A549 (cell line): ENCODE data around the gene ULK2. TPM values are rescaled to one million over a fixed set of nuclear protein-coding genes. Genes with fewer than 3 reads are reported as not detected.

Experiments used
- ATAC-seq, 2 experiments: fragments of 200-7000 bp in 1 of 2; fragments of >200 bp in 1 of 2; cut with Nextera tagmentation in 1 of 2; cut with Tn5 transposase in 1 of 2; 3 replicates each; pipeline versions ENCODE4 v1.8.0 to v1.9.1; 2018 to 2020; ENCODE audit warnings: mild to moderate bottlenecking in 1 of 2, moderate library complexity in 1 of 2
- CTCF ChIA-PET: fragments of 300-600 bp; sonication (Branson Sonifier 250); formaldehyde crosslinking; extraction: SDS; loops from one replicate; lab custom pipeline; 2021; ENCODE audit warnings: antibody characterized with exemption, inconsistent platforms; lab: Yijun Ruan, JAX
- POLR2A ChIA-PET: fragments of 350-600 bp; formaldehyde crosslinking; extraction: SDS; loops from one replicate; lab custom pipeline; 2021; ENCODE audit warnings: antibody characterized with exemption, inconsistent platforms; lab: Yijun Ruan, JAX
- DNase-seq, 2 experiments: peaks; one replicate each; pipeline versions ENCODE4 v3.0.0 to v3.0.0-alpha.2; 2011 to 2016; ENCODE audit warnings: low read depth in 1 of 2, low spot score in 1 of 2
- FAIRE-seq: peaks from 2 replicates; lab custom pipeline; 2011; peaks lifted over from hg19 to GRCh38; lab: Jason Lieb, UNC
- H3K27ac ChIP-seq, 2 experiments: fragments of >200 bp; sonication (Bioruptor Twin); formaldehyde crosslinking; 3 replicates each; pipeline ENCODE4 v1.5.1; 2016 to 2017
- H3K4me1 ChIP-seq: fragments of >200 bp; sonication (Bioruptor Twin); formaldehyde crosslinking; 3 replicates; pipeline ENCODE4 v1.6.1; 2016
- H3K4me2 ChIP-seq: fragments of >200 bp; sonication (Bioruptor Twin); formaldehyde crosslinking; 3 replicates; pipeline ENCODE4 v1.6.1; 2016
- H3K4me3 ChIP-seq: fragments of >200 bp; sonication (Bioruptor Twin); formaldehyde crosslinking; 3 replicates; pipeline ENCODE4 v1.5.1; 2016
- H3K9me3 ChIP-seq: fragments of >200 bp; sonication (Bioruptor Twin); formaldehyde crosslinking; 3 replicates; pipeline ENCODE4 v1.6.1; 2016
- CEBPB ChIP-seq, 2 experiments: fragments of >200 bp in 1 of 2; sonication (Bioruptor Twin) in 1 of 2; formaldehyde crosslinking in 1 of 2; IDR thresholded peaks; 2 replicates each; pipeline ENCODE4 v1.6.1; 2012 to 2016
- ESRRA ChIP-seq: fragments of 150-350 bp; IDR thresholded peaks from 2 replicates; pipeline ENCODE4 v1.6.1; 2014; ENCODE audit warnings: mild to moderate bottlenecking, low read length, borderline replicate concordance
- FOSB ChIP-seq: fragments of 250-450 bp; sonication (Bioruptor Pico); IDR thresholded peaks from 2 replicates; pipeline ENCODE4 v1.5.0; 2020; ENCODE audit warnings: mild to moderate bottlenecking, moderate library complexity
- GATA3 ChIP-seq: IDR thresholded peaks from 2 replicates; pipeline ENCODE4 v1.6.1; 2012; ENCODE audit warnings: borderline replicate concordance
- KDM1A ChIP-seq: fragments of 200-600 bp; sonication (generic); IDR thresholded peaks from 2 replicates; pipeline ENCODE4 v1.6.1; 2016; ENCODE audit warnings: low read depth, mild to moderate bottlenecking
- NR3C1 ChIP-seq: fragments of >200 bp; sonication (Bioruptor Twin); formaldehyde crosslinking; IDR thresholded peaks from 3 replicates; pipeline ENCODE4 v1.6.1; 2017
- PHF8 ChIP-seq: fragments of 200-600 bp; sonication (generic); IDR thresholded peaks from 2 replicates; pipeline ENCODE4 v1.6.1; 2016; ENCODE audit warnings: low read depth, mild to moderate bottlenecking, antibody characterized with exemption, moderate library complexity, borderline replicate concordance
- POLR2A ChIP-seq: IDR thresholded peaks from 2 replicates; pipeline ENCODE4 v1.6.1; 2012; ENCODE audit warnings: mild to moderate bottlenecking, low read length
- SMC3 ChIP-seq: fragments of >200 bp; sonication (Bioruptor Twin); formaldehyde crosslinking; IDR thresholded peaks from 3 replicates; pipeline ENCODE4 v1.6.1; 2018; ENCODE audit warnings: inconsistent platforms
- SREBF2 ChIP-seq: fragments of 450-650 bp; IDR thresholded peaks from 2 replicates; pipeline ENCODE4 v1.6.1; 2014; ENCODE audit warnings: mild to moderate bottlenecking, moderate library complexity
- TP53 ChIP-seq: fragments of 250-450 bp; sonication (Bioruptor Pico); IDR thresholded peaks from 2 replicates; pipeline ENCODE4 v1.5.0; 2021; ENCODE audit warnings: mild to moderate bottlenecking, moderate library complexity
- WGBS: methylation state at CpG from one replicate; pipeline ENCODE4 v1.1.6; 2017; ENCODE audit errors: missing lambda C conversion rate; 5-methylcytosine and 5-hydroxymethylcytosine counted together
- polyA plus RNA-seq, 4 experiments: library from polyadenylated mRNA; depleted of rRNA in 3 of 4; stranded (reverse); fragments of >200 nt; fragmentation: RNase III in 1 of 4; extraction: RNeasy Plus Mini Kit Qiagen cat#74134 plus additional on column Dnase treatment in 1 of 4; gene quantifications; 2 replicates in 3 of 4; 3 replicates in 1 of 4; pipeline ENCODE4 v1.2.3, GENCODE V29; 2011 to 2017
- TF ChIP-seq, protein P1 (sequence below): fragments of 250-450 bp; sonication (Bioruptor Pico); IDR thresholded peaks from 2 replicates; pipeline ENCODE4 v1.5.0; 2021; ENCODE audit warnings: mild to moderate bottlenecking, moderate library complexity, borderline replicate concordance
- TF ChIP-seq, protein P2 (sequence below): fragments of 200-600 bp; sonication (generic); IDR thresholded peaks from 2 replicates; pipeline ENCODE4 v1.6.1; 2016; ENCODE audit warnings: antibody characterized with exemption, mild to moderate bottlenecking, moderate library complexity
- TF ChIP-seq, protein P3 (sequence below): IDR thresholded peaks from 2 replicates; pipeline ENCODE4 v1.6.1; 2012; ENCODE audit warnings: low read depth, borderline replicate concordance

The ULK2 gene
- polyA plus RNA-seq, 2 of the 4 experiments (the other 2 are of a cell fraction), result 14.4 to 40.9 TPM

DNA sequence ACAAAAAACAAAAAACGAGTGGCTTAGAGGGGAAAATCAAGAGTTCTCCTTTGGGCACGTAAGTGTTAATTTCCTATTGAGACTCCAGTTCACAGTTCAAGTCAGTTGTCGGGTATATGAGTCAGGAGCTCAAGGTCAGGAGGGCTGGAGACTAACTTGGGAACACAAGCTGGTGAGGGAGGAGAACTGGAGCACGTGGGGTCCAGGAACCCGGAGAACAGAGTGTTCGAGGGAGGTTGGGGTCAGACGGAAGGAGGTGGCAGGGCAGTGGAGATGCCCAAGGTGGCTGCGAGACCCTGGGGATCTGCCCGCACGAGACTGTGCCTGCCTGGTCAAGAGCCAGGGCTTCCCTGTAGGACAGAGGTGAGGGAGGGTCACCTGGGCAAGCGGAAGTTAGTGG lies 131.7 kb downstream of the ULK2 start:
- ATAC-seq (no peak), FAIRE-seq (no peak), DNase-seq (no peak)
- Histone ChIP-seq H3K4me3 (no peak overlapping the region), H3K4me1 (peaks cover 53% of the 10 kb centered on the region), H3K4me2 (0 out of 3 replicates have a peak overlapping the region, but pooled peaks have one; percentile 13), H3K9me3 (no peaks in the 10 kb centered on the region), H3K27ac (peak overlapping the region; percentile 38 to 64; a peak in 5 of 6 replicates)
- WGBS, result 61% methylated on average over 11 of the region's 11 CpGs
- ChIA-PET CTCF (interaction anchor here (0.8 to 11.1 kb wide), 6 partner anchors 9 to 30 kb away, joined by 3 to 115 read pairs (median 5); partner anchors contain the start of gene ALDH3A1), POLR2A (interaction anchor here (4.8 kb wide), 1 partner anchor 9 kb away, joined by 18 read pairs; no protein-coding TSS in a partner anchor)
- no peak for TF ChIP-seq CEBPB (IDR thresholded peaks at IDR 0.05)
- no peak for TF ChIP-seq NR3C1
- TF ChIP-seq ESRRA, result no peak
- no peak for TF ChIP-seq TP53 (CRISPR knock-in tag)
- no peak for TF ChIP-seq FOSB (CRISPR knock-in tag)
- no peak for TF ChIP-seq KDM1A
- no peak for TF ChIP-seq SMC3
- TF ChIP-seq, protein P1, sequence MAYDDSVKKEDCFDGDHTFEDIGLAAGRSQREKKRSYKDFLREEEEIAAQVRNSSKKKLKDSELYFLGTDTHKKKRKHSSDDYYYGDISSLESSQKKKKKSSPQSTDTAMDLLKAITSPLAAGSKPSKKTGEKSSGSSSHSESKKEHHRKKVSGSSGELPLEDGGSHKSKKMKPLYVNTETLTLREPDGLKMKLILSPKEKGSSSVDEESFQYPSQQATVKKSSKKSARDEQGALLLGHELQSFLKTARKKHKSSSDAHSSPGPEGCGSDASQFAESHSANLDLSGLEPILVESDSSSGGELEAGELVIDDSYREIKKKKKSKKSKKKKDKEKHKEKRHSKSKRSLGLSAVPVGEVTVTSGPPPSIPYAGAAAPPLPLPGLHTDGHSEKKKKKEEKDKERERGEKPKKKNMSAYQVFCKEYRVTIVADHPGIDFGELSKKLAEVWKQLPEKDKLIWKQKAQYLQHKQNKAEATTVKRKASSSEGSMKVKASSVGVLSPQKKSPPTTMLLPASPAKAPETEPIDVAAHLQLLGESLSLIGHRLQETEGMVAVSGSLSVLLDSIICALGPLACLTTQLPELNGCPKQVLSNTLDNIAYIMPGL (CRISPR knock-in tag), result no peak
- TF ChIP-seq, protein P2, sequence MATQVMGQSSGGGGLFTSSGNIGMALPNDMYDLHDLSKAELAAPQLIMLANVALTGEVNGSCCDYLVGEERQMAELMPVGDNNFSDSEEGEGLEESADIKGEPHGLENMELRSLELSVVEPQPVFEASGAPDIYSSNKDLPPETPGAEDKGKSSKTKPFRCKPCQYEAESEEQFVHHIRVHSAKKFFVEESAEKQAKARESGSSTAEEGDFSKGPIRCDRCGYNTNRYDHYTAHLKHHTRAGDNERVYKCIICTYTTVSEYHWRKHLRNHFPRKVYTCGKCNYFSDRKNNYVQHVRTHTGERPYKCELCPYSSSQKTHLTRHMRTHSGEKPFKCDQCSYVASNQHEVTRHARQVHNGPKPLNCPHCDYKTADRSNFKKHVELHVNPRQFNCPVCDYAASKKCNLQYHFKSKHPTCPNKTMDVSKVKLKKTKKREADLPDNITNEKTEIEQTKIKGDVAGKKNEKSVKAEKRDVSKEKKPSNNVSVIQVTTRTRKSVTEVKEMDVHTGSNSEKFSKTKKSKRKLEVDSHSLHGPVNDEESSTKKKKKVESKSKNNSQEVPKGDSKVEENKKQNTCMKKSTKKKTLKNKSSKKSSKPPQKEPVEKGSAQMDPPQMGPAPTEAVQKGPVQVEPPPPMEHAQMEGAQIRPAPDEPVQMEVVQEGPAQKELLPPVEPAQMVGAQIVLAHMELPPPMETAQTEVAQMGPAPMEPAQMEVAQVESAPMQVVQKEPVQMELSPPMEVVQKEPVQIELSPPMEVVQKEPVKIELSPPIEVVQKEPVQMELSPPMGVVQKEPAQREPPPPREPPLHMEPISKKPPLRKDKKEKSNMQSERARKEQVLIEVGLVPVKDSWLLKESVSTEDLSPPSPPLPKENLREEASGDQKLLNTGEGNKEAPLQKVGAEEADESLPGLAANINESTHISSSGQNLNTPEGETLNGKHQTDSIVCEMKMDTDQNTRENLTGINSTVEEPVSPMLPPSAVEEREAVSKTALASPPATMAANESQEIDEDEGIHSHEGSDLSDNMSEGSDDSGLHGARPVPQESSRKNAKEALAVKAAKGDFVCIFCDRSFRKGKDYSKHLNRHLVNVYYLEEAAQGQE, result no peak
- no peak for TF ChIP-seq PHF8

DNA sequence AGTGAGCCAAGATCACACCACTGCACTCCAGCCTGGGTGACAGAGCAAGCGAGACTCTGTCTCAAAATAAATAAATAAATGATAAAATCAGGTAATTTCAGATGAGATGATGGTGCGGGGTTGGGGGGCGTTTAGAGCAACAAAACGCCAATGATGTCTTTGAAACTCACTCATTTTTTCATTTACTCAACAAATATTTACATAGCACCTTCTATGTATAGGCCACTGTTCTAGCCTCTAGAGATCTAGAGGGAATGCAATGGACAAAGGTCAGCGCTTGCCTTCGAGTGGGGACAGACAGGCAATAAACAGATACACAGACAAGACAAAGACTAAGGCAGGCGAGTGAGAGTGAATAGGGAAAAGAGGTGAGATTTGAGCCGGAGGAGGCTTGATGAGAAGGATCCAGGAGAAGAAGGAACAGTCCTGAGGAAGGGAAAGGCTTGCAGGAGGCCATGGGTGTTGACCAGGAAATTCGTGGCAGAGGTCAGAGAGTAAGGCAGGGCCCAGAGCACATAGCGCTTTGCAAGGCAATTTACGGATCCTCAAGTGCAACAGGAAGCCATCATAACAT lies 133.7 kb downstream of the ULK2 start:
- Histone ChIP-seq H3K4me2 (0 out of 3 replicates have a peak overlapping the region, but pooled peaks have one; percentile 22), H3K4me3 (no peak overlapping the region), H3K9me3 (no peaks in the 10 kb centered on the region), H3K4me1 (peaks cover 49% of the 10 kb centered on the region), H3K27ac (peak overlapping the region; percentile 0 to 68; a peak in 4 of 6 replicates)
- peak in 1 of 2 experiments; percentile 12; a peak in 2 of 6 replicates for ATAC-seq
- TF ChIP-seq SREBF2 (no peak), GATA3 (0 out of 2 replicates have a peak, but pooled peaks have one; percentile 16), POLR2A (no peak), CEBPB (IDR thresholded peaks at IDR 0.05) (no peak)
- TF ChIP-seq, protein P1 (CRISPR knock-in tag), result no peak
- TF ChIP-seq, protein P3, sequence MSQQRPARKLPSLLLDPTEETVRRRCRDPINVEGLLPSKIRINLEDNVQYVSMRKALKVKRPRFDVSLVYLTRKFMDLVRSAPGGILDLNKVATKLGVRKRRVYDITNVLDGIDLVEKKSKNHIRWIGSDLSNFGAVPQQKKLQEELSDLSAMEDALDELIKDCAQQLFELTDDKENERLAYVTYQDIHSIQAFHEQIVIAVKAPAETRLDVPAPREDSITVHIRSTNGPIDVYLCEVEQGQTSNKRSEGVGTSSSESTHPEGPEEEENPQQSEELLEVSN, result no peak
- FAIRE-seq, result no peak
- POLR2A ChIA-PET, result interaction anchor here (0.6 to 4.8 kb wide), 4 partner anchors 9 to 86 kb away, joined by 3 to 18 read pairs (median 10); partner anchors contain the start of gene ALDH3A2
- CTCF ChIA-PET, result interaction anchor here (1.0 to 11.1 kb wide), 9 partner anchors 11 to 371 kb away, joined by 3 to 115 read pairs (median 6); partner anchors contain the start of genes ALDH3A1 and B9D1
- 36% methylated on average over 11 of the region's 11 CpGs for WGBS
- no peak for DNase-seq
